GM23338 (cell line): ENCODE data around the gene NTM. TPM values are rescaled to one million over a fixed set of nuclear protein-coding genes. Genes with fewer than 3 reads are reported as not detected.

ENCODE experiments used
- ATAC-seq: fragments of 200-7000 bp; cut with Tn5 transposase; 3 replicates; pipeline ENCODE4 v1.9.1; 2020
- DNase-seq: peaks from one replicate; pipeline ENCODE4 v3.0.0-alpha.2; 2015; ENCODE audit warnings: low spot score
- H2AFZ ChIP-seq: fragments of 200-600 bp; sonication (generic); 2 replicates; pipeline ENCODE4 v1.8.0; 2016; ENCODE audit warnings: antibody characterized with exemption, mild to moderate bottlenecking, moderate library complexity
- H3F3A ChIP-seq: fragments of 200-600 bp; sonication (generic); replicated peaks from 2 replicates; pipeline ENCODE4 v1.8.0; 2017; ENCODE audit warnings: antibody characterized with exemption, mixed run types, low read depth
- H3K27ac ChIP-seq: fragments of 200-600 bp; sonication (generic); 2 replicates; pipeline ENCODE4 v1.6.1; 2016; ENCODE audit warnings: low read depth
- H3K27me3 ChIP-seq: fragments of 200-600 bp; sonication (generic); 2 replicates; pipeline ENCODE4 v1.8.0; 2016; ENCODE audit warnings: mild to moderate bottlenecking, mixed run types, moderate library complexity; ENCODE audit not compliant: insufficient read depth
- H3K36me3 ChIP-seq: fragments of 200-600 bp; sonication (generic); 2 replicates; pipeline ENCODE4 v1.8.0; 2016; ENCODE audit warnings: mild to moderate bottlenecking; ENCODE audit not compliant: insufficient read depth
- H3K4me1 ChIP-seq: fragments of 200-600 bp; sonication (generic); 2 replicates; pipeline ENCODE4 v1.8.0; 2016; ENCODE audit warnings: mild to moderate bottlenecking, moderate library complexity; ENCODE audit not compliant: insufficient read depth
- H3K4me2 ChIP-seq: fragments of 200-600 bp; sonication (generic); 2 replicates; pipeline ENCODE4 v1.7.1; 2017; ENCODE audit warnings: mixed run types
- H3K4me3 ChIP-seq: fragments of 200-600 bp; sonication (generic); 2 replicates; pipeline ENCODE4 v1.6.1; 2016; ENCODE audit warnings: mixed run types
- H3K79me2 ChIP-seq: fragments of 200-600 bp; sonication (generic); replicated peaks from 2 replicates; pipeline ENCODE4 v1.8.0; 2017; ENCODE audit warnings: mild to moderate bottlenecking; ENCODE audit not compliant: insufficient read depth
- H3K9me2 ChIP-seq: fragments of 200-600 bp; sonication (generic); 2 replicates; pipeline ENCODE4 v1.8.0; 2017; ENCODE audit not compliant: insufficient read depth
- H4K20me1 ChIP-seq: fragments of 200-600 bp; sonication (generic); replicated peaks from 2 replicates; pipeline ENCODE4 v1.8.0; 2017; ENCODE audit warnings: mild to moderate bottlenecking; ENCODE audit not compliant: insufficient read depth
- H3K27ac Mint-ChIP-seq: 2 replicates; pipeline ENCODE4 v1.8.0; 2020; ENCODE audit warnings: inconsistent platforms, mild to moderate bottlenecking, moderate library complexity, mixed read lengths
- H3K27me3 Mint-ChIP-seq: 3 replicates; pipeline ENCODE4 v1.8.0; 2022; ENCODE audit warnings: low read depth, mild to moderate bottlenecking, moderate library complexity, mixed read lengths, inconsistent platforms; ENCODE audit not compliant: insufficient read depth, poor library complexity
- H3K36me3 Mint-ChIP-seq: 3 replicates; pipeline ENCODE4 v1.8.0; 2021; ENCODE audit warnings: low read depth, mild to moderate bottlenecking, inconsistent platforms, moderate library complexity, mixed read lengths
- H3K4me1 Mint-ChIP-seq: 3 replicates; pipeline ENCODE4 v1.8.0; 2020; ENCODE audit warnings: mild to moderate bottlenecking, inconsistent platforms, mixed read lengths
- H3K4me3 Mint-ChIP-seq: 3 replicates; pipeline ENCODE4 v1.8.0; 2021; ENCODE audit warnings: moderate library complexity, mild to moderate bottlenecking, inconsistent platforms, mixed read lengths
- H3K9me3 Mint-ChIP-seq: 3 replicates; pipeline ENCODE4 v1.8.0; 2020; ENCODE audit warnings: moderate library complexity, mild to moderate bottlenecking, inconsistent platforms, mixed read lengths
- CREB1 ChIP-seq: fragments of 250-450 bp; sonication (Bioruptor Pico); IDR thresholded peaks from 2 replicates; pipeline ENCODE4 v1.5.0; 2020; ENCODE audit warnings: low read depth, mild to moderate bottlenecking, moderate library complexity
- ETS1 ChIP-seq: IDR thresholded peaks from 2 replicates; pipeline ENCODE4 v1.6.1; 2016; ENCODE audit warnings: antibody characterized with exemption
- EZH2 ChIP-seq: fragments of 200-600 bp; sonication (generic); IDR thresholded peaks from one replicate; pipeline ENCODE4 v1.8.0; 2017; ENCODE audit warnings: antibody characterized with exemption, mild to moderate bottlenecking, low read depth; ENCODE audit not compliant: unreplicated experiment
- EZH2phosphoT487 ChIP-seq: fragments of 200-600 bp; sonication (generic); IDR thresholded peaks from one replicate; pipeline ENCODE4 v1.8.1; 2018; ENCODE audit warnings: antibody characterized with exemption; ENCODE audit not compliant: unreplicated experiment
- JUNB ChIP-seq: IDR thresholded peaks from one replicate; pipeline ENCODE4 v1.6.1; 2016; ENCODE audit warnings: antibody characterized with exemption; ENCODE audit not compliant: unreplicated experiment
- POLR2AphosphoS5 ChIP-seq: IDR thresholded peaks from 2 replicates; pipeline ENCODE4 v1.6.1; 2016; ENCODE audit warnings: antibody characterized with exemption, low read depth
- STAT1 ChIP-seq: IDR thresholded peaks from one replicate; pipeline ENCODE4 v1.6.1; 2016; ENCODE audit warnings: antibody characterized with exemption; ENCODE audit not compliant: unreplicated experiment
- ZNF114 ChIP-seq: fragments of 250-450 bp; sonication (Bioruptor Pico); IDR thresholded peaks from 2 replicates; pipeline ENCODE4 v1.5.0; 2020; ENCODE audit warnings: mild to moderate bottlenecking, moderate library complexity
- ZNF331 ChIP-seq: fragments of 250-450 bp; sonication (Bioruptor Pico); IDR thresholded peaks from 2 replicates; pipeline ENCODE4 v1.5.0; 2020; ENCODE audit warnings: low read depth, mild to moderate bottlenecking, moderate library complexity
- polyA plus RNA-seq: library from polyadenylated mRNA; unstranded; fragments of >200 nt; fragmentation: Nextera tagmentation; extraction: Ambion mirVana; gene quantifications from 2 replicates; pipeline ENCODE4 v1.2.1, GENCODE V29; 2016
- total RNA-seq: library from RNA; depleted of rRNA; stranded (reverse); fragments of >200 nt; shearing (Covaris generic); gene quantifications from 2 replicates; pipeline ENCODE4 v1.2.3, GENCODE V29; 2014
- TF ChIP-seq, protein P1 (sequence below), 2 experiments: fragments of 200-600 bp in 1 of 2; sonication (generic) in 1 of 2; conservative IDR thresholded peaks; 2 replicates each; pipeline versions ENCODE4 v1.5.1 to v1.6.1; 2016 to 2017; ENCODE audit warnings: antibody characterized with exemption in 2 of 2, low read depth in 2 of 2, mild to moderate bottlenecking in 2 of 2, moderate library complexity in 1 of 2
- TF ChIP-seq, protein P2 (sequence below): IDR thresholded peaks from one replicate; pipeline ENCODE4 v1.6.1; 2018; ENCODE audit warnings: antibody characterized with exemption; ENCODE audit not compliant: unreplicated experiment

Gene NTM
- total and polyA plus RNA-seq, 2 experiments from 2014 or later: 10.6 to 14.6 TPM

GRCh38 chr11:131685206-131685605 lies 314.8 kb downstream of the NTM start:
- DNase-seq (no peak), ATAC-seq (no peak)
- no peaks in the 10 kb centered on the region for H3K27me3 ChIP-seq
- H2AFZ ChIP-seq: no peak overlapping the region
- no peak overlapping the region for H3K4me2 ChIP-seq
- H3K4me1 ChIP-seq: no peaks in the 10 kb centered on the region
- no peaks in the 10 kb centered on the region for H4K20me1 ChIP-seq
- H3K9me2 ChIP-seq: no peaks in the 10 kb centered on the region
- no peaks in the 10 kb centered on the region for H3F3A ChIP-seq
- no peak overlapping the region for H3K4me3 ChIP-seq
- no peaks in the 10 kb centered on the region for H3K36me3 ChIP-seq
- Mint-ChIP-seq H3K36me3 (no peaks in the 10 kb centered on the region), H3K9me3 (no peaks in the 10 kb centered on the region), H3K27me3 (peaks cover 15% of the 10 kb centered on the region), H3K4me3 (no peak overlapping the region), H3K27ac (no peak overlapping the region), H3K4me1 (peaks cover 11% of the 10 kb centered on the region)
- TF ChIP-seq EZH2 (no peak), ETS1 (no peak), CREB1 (CRISPR knock-in tag) (no peak), POLR2AphosphoS5 (no peak), ZNF331 (no peak), ZNF114 (CRISPR knock-in tag) (no peak), JUNB (no peak), EZH2phosphoT487 (no peak), STAT1 (no peak)
- TF ChIP-seq, protein P1, sequence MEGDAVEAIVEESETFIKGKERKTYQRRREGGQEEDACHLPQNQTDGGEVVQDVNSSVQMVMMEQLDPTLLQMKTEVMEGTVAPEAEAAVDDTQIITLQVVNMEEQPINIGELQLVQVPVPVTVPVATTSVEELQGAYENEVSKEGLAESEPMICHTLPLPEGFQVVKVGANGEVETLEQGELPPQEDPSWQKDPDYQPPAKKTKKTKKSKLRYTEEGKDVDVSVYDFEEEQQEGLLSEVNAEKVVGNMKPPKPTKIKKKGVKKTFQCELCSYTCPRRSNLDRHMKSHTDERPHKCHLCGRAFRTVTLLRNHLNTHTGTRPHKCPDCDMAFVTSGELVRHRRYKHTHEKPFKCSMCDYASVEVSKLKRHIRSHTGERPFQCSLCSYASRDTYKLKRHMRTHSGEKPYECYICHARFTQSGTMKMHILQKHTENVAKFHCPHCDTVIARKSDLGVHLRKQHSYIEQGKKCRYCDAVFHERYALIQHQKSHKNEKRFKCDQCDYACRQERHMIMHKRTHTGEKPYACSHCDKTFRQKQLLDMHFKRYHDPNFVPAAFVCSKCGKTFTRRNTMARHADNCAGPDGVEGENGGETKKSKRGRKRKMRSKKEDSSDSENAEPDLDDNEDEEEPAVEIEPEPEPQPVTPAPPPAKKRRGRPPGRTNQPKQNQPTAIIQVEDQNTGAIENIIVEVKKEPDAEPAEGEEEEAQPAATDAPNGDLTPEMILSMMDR (conservative IDR thresholded peaks at IDR 0.05; ENCODE audit: low read depth in 2 of 2): no peak
- TF ChIP-seq, protein P2, sequence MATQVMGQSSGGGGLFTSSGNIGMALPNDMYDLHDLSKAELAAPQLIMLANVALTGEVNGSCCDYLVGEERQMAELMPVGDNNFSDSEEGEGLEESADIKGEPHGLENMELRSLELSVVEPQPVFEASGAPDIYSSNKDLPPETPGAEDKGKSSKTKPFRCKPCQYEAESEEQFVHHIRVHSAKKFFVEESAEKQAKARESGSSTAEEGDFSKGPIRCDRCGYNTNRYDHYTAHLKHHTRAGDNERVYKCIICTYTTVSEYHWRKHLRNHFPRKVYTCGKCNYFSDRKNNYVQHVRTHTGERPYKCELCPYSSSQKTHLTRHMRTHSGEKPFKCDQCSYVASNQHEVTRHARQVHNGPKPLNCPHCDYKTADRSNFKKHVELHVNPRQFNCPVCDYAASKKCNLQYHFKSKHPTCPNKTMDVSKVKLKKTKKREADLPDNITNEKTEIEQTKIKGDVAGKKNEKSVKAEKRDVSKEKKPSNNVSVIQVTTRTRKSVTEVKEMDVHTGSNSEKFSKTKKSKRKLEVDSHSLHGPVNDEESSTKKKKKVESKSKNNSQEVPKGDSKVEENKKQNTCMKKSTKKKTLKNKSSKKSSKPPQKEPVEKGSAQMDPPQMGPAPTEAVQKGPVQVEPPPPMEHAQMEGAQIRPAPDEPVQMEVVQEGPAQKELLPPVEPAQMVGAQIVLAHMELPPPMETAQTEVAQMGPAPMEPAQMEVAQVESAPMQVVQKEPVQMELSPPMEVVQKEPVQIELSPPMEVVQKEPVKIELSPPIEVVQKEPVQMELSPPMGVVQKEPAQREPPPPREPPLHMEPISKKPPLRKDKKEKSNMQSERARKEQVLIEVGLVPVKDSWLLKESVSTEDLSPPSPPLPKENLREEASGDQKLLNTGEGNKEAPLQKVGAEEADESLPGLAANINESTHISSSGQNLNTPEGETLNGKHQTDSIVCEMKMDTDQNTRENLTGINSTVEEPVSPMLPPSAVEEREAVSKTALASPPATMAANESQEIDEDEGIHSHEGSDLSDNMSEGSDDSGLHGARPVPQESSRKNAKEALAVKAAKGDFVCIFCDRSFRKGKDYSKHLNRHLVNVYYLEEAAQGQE: no peak
- H3K27ac ChIP-seq: no peak overlapping the region
- no peaks in the 10 kb centered on the region for H3K79me2 ChIP-seq
